HAP-1 (cell line): ENCODE measurements around the gene DOCK10.

Experiments
- DNase-seq, 2 experiments: peaks; one replicate each; pipeline ENCODE4 v3.0.0-alpha.2; 2016 to 2020; ENCODE audit warnings: low spot score in 2 of 2
- H3K27me3 ChIP-seq: fragments of 250-450 bp; sonication (Bioruptor Pico); 2 replicates; pipeline ENCODE4 v1.5.1; 2020; ENCODE audit warnings: low read depth, mild to moderate bottlenecking, moderate library complexity
- H3K36me3 ChIP-seq: fragments of 250-450 bp; sonication (Bioruptor Pico); replicated peaks from 2 replicates; pipeline ENCODE4 v1.5.1; 2020; ENCODE audit warnings: mild to moderate bottlenecking
- H3K4me1 ChIP-seq: fragments of 250-450 bp; sonication (Bioruptor Pico); 2 replicates; pipeline ENCODE4 v1.5.1; 2020; ENCODE audit warnings: mild to moderate bottlenecking
- H3K4me3 ChIP-seq: fragments of 250-450 bp; sonication (Bioruptor Pico); 2 replicates; pipeline ENCODE4 v1.5.1; 2020; ENCODE audit warnings: mild to moderate bottlenecking, moderate library complexity
- H3K9me3 ChIP-seq: fragments of 250-450 bp; sonication (Bioruptor Pico); 2 replicates; pipeline ENCODE4 v1.5.1; 2020; ENCODE audit warnings: mild to moderate bottlenecking, moderate library complexity
- in situ Hi-C: fragments of 300-500 bp; cut with MboI; formaldehyde crosslinking; loops from 3 replicates; pipeline ENCODE4 v1.14.3; 2020; ENCODE audit warnings: low sequenced_read_pairs, inconsistent platforms, mixed read lengths

The DOCK10 gene

GRCh38 chr2:224835405-224835804 lies 206.9 kb downstream of the DOCK10 start:
- DNase-seq = no peak
- Histone ChIP-seq H3K27me3 (no peaks in the 10 kb centered on the region), H3K36me3 (no peaks in the 10 kb centered on the region), H3K9me3 (no peaks in the 10 kb centered on the region), H3K4me3 (no peak overlapping the region), H3K4me1 (no peaks in the 10 kb centered on the region)
- in situ Hi-C loops = no loop called here

GRCh38 chr2:224833986-224834385 lies 208.3 kb downstream of the DOCK10 start:
- Histone ChIP-seq H3K4me1 (no peaks in the 10 kb centered on the region), H3K9me3 (no peaks in the 10 kb centered on the region), H3K4me3 (no peak overlapping the region), H3K36me3 (no peaks in the 10 kb centered on the region), H3K27me3 (no peaks in the 10 kb centered on the region)
- DNase-seq = no peak
- in situ Hi-C loops = no loop called here

- H3K36me3 ChIP-seq = no peaks in the 10 kb centered on the region
- no peak for DNase-seq
- no peaks in the 10 kb centered on the region for H3K27me3 ChIP-seq
- H3K9me3 ChIP-seq = no peaks in the 10 kb centered on the region
- H3K4me1 ChIP-seq = no peaks in the 10 kb centered on the region
- no peak overlapping the region for H3K4me3 ChIP-seq
- in situ Hi-C loops = no loop called here
Measured at GRCh38 chr2:224832207-224832606, 210.1 kb downstream of the DOCK10 start.

- Histone ChIP-seq H3K9me3 (no peaks in the 10 kb centered on the region), H3K4me1 (no peaks in the 10 kb centered on the region), H3K27me3 (no peaks in the 10 kb centered on the region), H3K36me3 (no peaks in the 10 kb centered on the region), H3K4me3 (no peak overlapping the region)
- no peak for DNase-seq
- in situ Hi-C loops = no loop called here
Measured at GRCh38 chr2:224831530-224831929, 210.7 kb downstream of the DOCK10 start.

GRCh38 chr2:224820283-224820991 lies 221.8 kb downstream of the DOCK10 start:
- H3K27me3 ChIP-seq = no peaks in the 10 kb centered on the region
- in situ Hi-C loops = no loop called here
- DNase-seq = no peak
- H3K4me3 ChIP-seq = no peak overlapping the region
- no peaks in the 10 kb centered on the region for H3K9me3 ChIP-seq
- H3K36me3 ChIP-seq = no peaks in the 10 kb centered on the region
- no peaks in the 10 kb centered on the region for H3K4me1 ChIP-seq

GRCh38 chr2:224819075-224819474 lies 223.2 kb downstream of the DOCK10 start:
- no peak for DNase-seq
- H3K27me3 ChIP-seq = no peaks in the 10 kb centered on the region
- no peak overlapping the region for H3K4me3 ChIP-seq
- no peaks in the 10 kb centered on the region for H3K9me3 ChIP-seq
- no peaks in the 10 kb centered on the region for H3K36me3 ChIP-seq
- no peaks in the 10 kb centered on the region for H3K4me1 ChIP-seq
- in situ Hi-C loops = no loop called here

- in situ Hi-C loops = no loop called here
- H3K27me3 ChIP-seq = no peaks in the 10 kb centered on the region
- H3K9me3 ChIP-seq = no peaks in the 10 kb centered on the region
- no peak for DNase-seq
- H3K36me3 ChIP-seq = no peaks in the 10 kb centered on the region
- H3K4me1 ChIP-seq = no peaks in the 10 kb centered on the region
- H3K4me3 ChIP-seq = no peak overlapping the region
Measured at GRCh38 chr2:224817676-224818075, 224.6 kb downstream of the DOCK10 start.

- DNase-seq = no peak
- no peaks in the 10 kb centered on the region for H3K4me1 ChIP-seq
- no peaks in the 10 kb centered on the region for H3K36me3 ChIP-seq
- no peak overlapping the region for H3K4me3 ChIP-seq
- no peaks in the 10 kb centered on the region for H3K9me3 ChIP-seq
- no peaks in the 10 kb centered on the region for H3K27me3 ChIP-seq
- in situ Hi-C loops = no loop called here
Measured at GRCh38 chr2:224816816-224817215, 225.5 kb downstream of the DOCK10 start.

GRCh38 chr2:224813578-224813977 lies 228.7 kb downstream of the DOCK10 start:
- in situ Hi-C loops = no loop called here
- no peaks in the 10 kb centered on the region for H3K27me3 ChIP-seq
- H3K9me3 ChIP-seq = no peaks in the 10 kb centered on the region
- no peaks in the 10 kb centered on the region for H3K4me1 ChIP-seq
- DNase-seq = no peak
- no peak overlapping the region for H3K4me3 ChIP-seq
- no peaks in the 10 kb centered on the region for H3K36me3 ChIP-seq

- H3K36me3 ChIP-seq = no peaks in the 10 kb centered on the region
- no peaks in the 10 kb centered on the region for H3K27me3 ChIP-seq
- DNase-seq = no peak
- in situ Hi-C loops = no loop called here
- H3K4me3 ChIP-seq = no peak overlapping the region
- no peaks in the 10 kb centered on the region for H3K9me3 ChIP-seq
- no peaks in the 10 kb centered on the region for H3K4me1 ChIP-seq
Measured at GRCh38 chr2:224807153-224807964, 234.9 kb downstream of the DOCK10 start.

GRCh38 chr2:224803930-224804329 lies 238.3 kb downstream of the DOCK10 start:
- in situ Hi-C loops = no loop called here
- DNase-seq = no peak
- Histone ChIP-seq H3K4me3 (no peak overlapping the region), H3K9me3 (no peaks in the 10 kb centered on the region), H3K36me3 (no peaks in the 10 kb centered on the region), H3K27me3 (no peaks in the 10 kb centered on the region), H3K4me1 (no peaks in the 10 kb centered on the region)

- no peaks in the 10 kb centered on the region for H3K27me3 ChIP-seq
- H3K36me3 ChIP-seq = no peaks in the 10 kb centered on the region
- in situ Hi-C loops = no loop called here
- no peaks in the 10 kb centered on the region for H3K9me3 ChIP-seq
- no peak for DNase-seq
- H3K4me3 ChIP-seq = no peak overlapping the region
- H3K4me1 ChIP-seq = no peaks in the 10 kb centered on the region
Measured at GRCh38 chr2:224802407-224802806, 239.9 kb downstream of the DOCK10 start.

GRCh38 chr2:224801360-224801759 lies 240.9 kb downstream of the DOCK10 start:
- H3K36me3 ChIP-seq = no peaks in the 10 kb centered on the region
- H3K27me3 ChIP-seq = no peaks in the 10 kb centered on the region
- in situ Hi-C loops = no loop called here
- no peaks in the 10 kb centered on the region for H3K9me3 ChIP-seq
- no peaks in the 10 kb centered on the region for H3K4me1 ChIP-seq
- no peak for DNase-seq
- H3K4me3 ChIP-seq = no peak overlapping the region

GRCh38 chr2:224799691-224800090 lies 242.6 kb downstream of the DOCK10 start:
- H3K9me3 ChIP-seq = no peaks in the 10 kb centered on the region
- no peaks in the 10 kb centered on the region for H3K4me1 ChIP-seq
- no peak for DNase-seq
- no peaks in the 10 kb centered on the region for H3K27me3 ChIP-seq
- in situ Hi-C loops = no loop called here
- H3K36me3 ChIP-seq = no peaks in the 10 kb centered on the region
- no peak overlapping the region for H3K4me3 ChIP-seq
